SK-N-SH (cell line): ENCODE measurements around the gene MYORG. TPM values are rescaled to one million over a fixed set of nuclear protein-coding genes. Genes with fewer than 3 reads are reported as not detected.

Experiments
- CTCF ChIA-PET: fragments of 300-600, 350-600 bp; formaldehyde crosslinking; extraction: SDS; loops from one replicate; lab custom pipeline; 2021; lab: Yijun Ruan, JAX
- POLR2A ChIA-PET: fragments of 350-600 bp; sonication (Branson Sonifier 250); formaldehyde crosslinking; extraction: SDS; loops from one replicate; lab custom pipeline; 2020; ENCODE audit warnings: antibody characterized with exemption, inconsistent platforms; lab: Yijun Ruan, JAX
- DNase-seq: peaks from one replicate; pipeline ENCODE4 v3.0.0; 2012
- H2AFZ ChIP-seq: fragments of 200-600 bp; sonication (generic); 2 replicates; pipeline ENCODE4 v1.8.1; 2016; ENCODE audit warnings: antibody characterized with exemption, mild to moderate bottlenecking, low read depth
- H3F3A ChIP-seq: fragments of 200-600 bp; sonication (generic); replicated peaks from 2 replicates; pipeline ENCODE3; 2016; ENCODE audit warnings: antibody characterized with exemption, mild to moderate bottlenecking; ENCODE audit not compliant: insufficient read depth
- H3K27ac ChIP-seq, 2 experiments: fragments of 200-500 bp in 1 of 2; fragments of 200-600 bp in 1 of 2; sonication (Bioruptor generic) in 1 of 2; sonication (generic), shearing (Covaris generic) in 1 of 2; 2 replicates each; pipeline versions ENCODE4 v1.5.1 to v1.6.1; 2014 to 2016; ENCODE audit warnings: low read depth in 2 of 2, inconsistent platforms in 1 of 2, low read length in 1 of 2, mild to moderate bottlenecking in 1 of 2, mixed read lengths in 1 of 2
- H3K27me3 ChIP-seq: fragments of 200-600 bp; sonication (generic), shearing (Covaris generic); 2 replicates; pipeline ENCODE4 v1.6.1; 2016; ENCODE audit warnings: mixed run types; ENCODE audit not compliant: insufficient read depth
- H3K36me3 ChIP-seq, 2 experiments: fragments of 200-500 bp in 1 of 2; fragments of 200-600 bp in 1 of 2; sonication (Bioruptor generic) in 1 of 2; sonication (generic) in 1 of 2; replicated peaks in 1 of 2; 2 replicates each; pipeline versions ENCODE3 to v1.5.1; 2014 to 2016; ENCODE audit warnings: low read length in 1 of 2, mild to moderate bottlenecking in 1 of 2; ENCODE audit not compliant: insufficient read depth in 2 of 2, control insufficient read depth in 1 of 2
- H3K4me1 ChIP-seq, 2 experiments: fragments of 200-500 bp in 1 of 2; fragments of 200-600 bp in 1 of 2; sonication (Bioruptor generic) in 1 of 2; sonication (generic), shearing (Covaris generic) in 1 of 2; 2 replicates each; pipeline versions ENCODE4 v1.5.1 to v1.6.1; 2014 to 2016; ENCODE audit warnings: low read depth in 1 of 2, low read length in 1 of 2, mixed run types in 1 of 2; ENCODE audit not compliant: insufficient read depth in 2 of 2, control insufficient read depth in 1 of 2
- H3K4me2 ChIP-seq: fragments of 200-600 bp; sonication (generic), shearing (Covaris generic); 2 replicates; pipeline ENCODE4 v1.6.1; 2017; ENCODE audit warnings: mixed run types
- H3K4me3 ChIP-seq, 2 experiments: fragments of 200-500 bp in 1 of 2; fragments of 200-600 bp in 1 of 2; sonication (Bioruptor generic) in 1 of 2; sonication (generic), shearing (Covaris generic) in 1 of 2; 2 replicates each; pipeline versions ENCODE4 v1.5.1 to v1.8.1; 2014 to 2016; ENCODE audit warnings: low read depth in 2 of 2, inconsistent platforms in 1 of 2, low read length in 1 of 2, mild to moderate bottlenecking in 1 of 2, mixed read lengths in 1 of 2, moderate library complexity in 1 of 2
- H3K79me2 ChIP-seq: fragments of 200-600 bp; sonication (generic); 2 replicates; pipeline ENCODE4 v1.8.1; 2017; ENCODE audit warnings: mild to moderate bottlenecking; ENCODE audit not compliant: insufficient read depth
- H3K9ac ChIP-seq: fragments of 200-600 bp; sonication (generic); 2 replicates; pipeline ENCODE4 v1.6.1; 2017; ENCODE audit warnings: mixed run types
- H3K9me2 ChIP-seq: fragments of 200-600 bp; sonication (generic); 2 replicates; pipeline ENCODE4 v1.6.1; 2017; ENCODE audit warnings: mixed run types
- H3K9me3 ChIP-seq: fragments of 200-600 bp; sonication (generic); 2 replicates; pipeline ENCODE4 v1.6.1; 2017; ENCODE audit warnings: mixed run types, mild to moderate bottlenecking, moderate library complexity
- H4K20me1 ChIP-seq: fragments of 200-600 bp; sonication (generic); 2 replicates; pipeline ENCODE4 v1.6.1; 2017; ENCODE audit warnings: mild to moderate bottlenecking, mixed run types; ENCODE audit not compliant: insufficient read depth
- EP300 ChIP-seq, 2 experiments: IDR thresholded peaks; 2 replicates each; pipeline versions ENCODE4 v1.4.0 to v1.6.1; 2012; ENCODE audit warnings: borderline replicate concordance in 1 of 2, low read depth in 1 of 2, low read length in 1 of 2
- EZH2phosphoT487 ChIP-seq: fragments of 200-600 bp; sonication (generic); IDR thresholded peaks from 2 replicates; pipeline ENCODE4 v1.6.1; 2017; ENCODE audit warnings: low read depth, mixed run types, mild to moderate bottlenecking, antibody characterized with exemption, moderate library complexity, borderline replicate concordance
- FOXM1 ChIP-seq: IDR thresholded peaks from 2 replicates; pipeline ENCODE4 v1.4.0; 2012; ENCODE audit warnings: low read depth, mild to moderate bottlenecking
- JUND ChIP-seq: IDR thresholded peaks from 2 replicates; pipeline ENCODE4 v1.4.0; 2012
- NRF1 ChIP-seq: IDR thresholded peaks from 2 replicates; pipeline ENCODE4 v1.6.1; 2012; ENCODE audit warnings: low read depth, mild to moderate bottlenecking, low read length
- RFX5 ChIP-seq: IDR thresholded peaks from 2 replicates; pipeline ENCODE4 v1.6.1; 2012; ENCODE audit warnings: mild to moderate bottlenecking, improper control_type of control experiment, low read length
- SIN3A ChIP-seq: IDR thresholded peaks from 2 replicates; pipeline ENCODE4 v1.6.1; 2012; ENCODE audit warnings: low read depth, mild to moderate bottlenecking, low read length, moderate library complexity, borderline replicate concordance
- SMC3 ChIP-seq: IDR thresholded peaks from 2 replicates; pipeline ENCODE4 v1.6.1; 2012; ENCODE audit warnings: low read depth, low read length, improper control_type of control experiment
- TAF1 ChIP-seq: IDR thresholded peaks from 2 replicates; pipeline ENCODE4 v1.6.1; 2012; ENCODE audit warnings: low read depth, mild to moderate bottlenecking, low read length, moderate library complexity, borderline replicate concordance
- TEAD4 ChIP-seq: IDR thresholded peaks from 2 replicates; pipeline ENCODE4 v1.4.0; 2012; ENCODE audit warnings: mild to moderate bottlenecking, borderline replicate concordance; ENCODE audit not compliant: insufficient read depth
- WGBS: methylation state at CpG from one replicate; pipeline ENCODE4 v1.1.6; 2017; ENCODE audit warnings: low lambda C conversion rate; 5-methylcytosine and 5-hydroxymethylcytosine counted together
- polyA plus RNA-seq, 3 experiments: library from polyadenylated mRNA; depleted of rRNA; stranded (reverse); fragments of >200 nt; gene quantifications; 2 replicates each; pipeline ENCODE4 v1.2.3, GENCODE V29; 2012
- TF ChIP-seq, protein P1 (sequence below): fragments of 200-600 bp; sonication (generic); IDR thresholded peaks from 2 replicates; pipeline ENCODE4 v1.6.1; 2017; ENCODE audit warnings: antibody characterized with exemption, mild to moderate bottlenecking, moderate library complexity
- TF ChIP-seq, protein P2 (sequence below): IDR thresholded peaks from 2 replicates; pipeline ENCODE4 v1.4.0; 2012; ENCODE audit warnings: low read depth, borderline replicate concordance
- TF ChIP-seq, protein P3 (sequence below): IDR thresholded peaks from 2 replicates; pipeline ENCODE4 v1.4.0; 2012; ENCODE audit warnings: low read depth
- TF ChIP-seq, protein P4 (sequence below): IDR thresholded peaks from 2 replicates; pipeline ENCODE4 v1.6.1; 2012; ENCODE audit warnings: mild to moderate bottlenecking, low read depth, low read length, moderate library complexity
- TF ChIP-seq, protein P5 (sequence below): fragments of 150-350 bp; IDR thresholded peaks from 2 replicates; pipeline ENCODE4 v1.6.1; 2016; ENCODE audit warnings: mild to moderate bottlenecking, low read depth, low read length

MYORG gene
- polyA plus RNA-seq, 1 of the 3 experiments (the other 2 are of a cell fraction) = 1.1 TPM

DNA sequence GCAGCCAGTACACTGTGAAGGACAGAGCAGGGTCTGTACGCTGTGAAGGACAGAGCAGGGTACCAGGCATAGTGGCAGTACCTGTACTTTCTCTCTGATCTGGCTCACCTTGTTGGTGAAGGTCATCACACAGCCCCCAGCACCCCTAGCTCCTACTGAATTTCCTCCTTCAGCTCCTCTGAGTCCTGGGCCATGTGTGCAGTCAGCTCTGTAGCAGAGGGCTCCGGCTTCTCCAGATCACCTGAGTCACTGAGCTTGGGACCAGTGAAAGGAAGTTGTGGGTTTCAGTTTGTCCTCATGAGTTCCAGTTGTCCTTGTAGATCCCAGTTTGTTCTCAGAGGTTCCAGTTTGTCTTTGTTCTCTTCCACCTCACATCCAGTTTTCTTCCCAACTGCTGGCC, 41.8 kb downstream of the MYORG start:
- ChIA-PET POLR2A (no interaction called here), CTCF (interaction anchor here (0.8 to 6.7 kb wide), 9 partner anchors 10 to 299 kb away, joined by 3 to 149 read pairs (median 12); partner anchors contain the start of gene MYORG)
- DNase-seq = no peak
- Histone ChIP-seq H3K9me3 (no peaks in the 10 kb centered on the region), H3K27ac (no peak overlapping the region), H3F3A (peaks cover 6% of the 10 kb centered on the region), H3K36me3 (peaks cover 15% of the 10 kb centered on the region in 2 experiments), H4K20me1 (no peaks in the 10 kb centered on the region; the same call in 1 of the 2 replicates), H3K4me3 (no peak overlapping the region)
- TF ChIP-seq, protein P1, sequence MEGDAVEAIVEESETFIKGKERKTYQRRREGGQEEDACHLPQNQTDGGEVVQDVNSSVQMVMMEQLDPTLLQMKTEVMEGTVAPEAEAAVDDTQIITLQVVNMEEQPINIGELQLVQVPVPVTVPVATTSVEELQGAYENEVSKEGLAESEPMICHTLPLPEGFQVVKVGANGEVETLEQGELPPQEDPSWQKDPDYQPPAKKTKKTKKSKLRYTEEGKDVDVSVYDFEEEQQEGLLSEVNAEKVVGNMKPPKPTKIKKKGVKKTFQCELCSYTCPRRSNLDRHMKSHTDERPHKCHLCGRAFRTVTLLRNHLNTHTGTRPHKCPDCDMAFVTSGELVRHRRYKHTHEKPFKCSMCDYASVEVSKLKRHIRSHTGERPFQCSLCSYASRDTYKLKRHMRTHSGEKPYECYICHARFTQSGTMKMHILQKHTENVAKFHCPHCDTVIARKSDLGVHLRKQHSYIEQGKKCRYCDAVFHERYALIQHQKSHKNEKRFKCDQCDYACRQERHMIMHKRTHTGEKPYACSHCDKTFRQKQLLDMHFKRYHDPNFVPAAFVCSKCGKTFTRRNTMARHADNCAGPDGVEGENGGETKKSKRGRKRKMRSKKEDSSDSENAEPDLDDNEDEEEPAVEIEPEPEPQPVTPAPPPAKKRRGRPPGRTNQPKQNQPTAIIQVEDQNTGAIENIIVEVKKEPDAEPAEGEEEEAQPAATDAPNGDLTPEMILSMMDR = no peak
- TF ChIP-seq RFX5 = no peak
- TF ChIP-seq FOXM1 = no peak
- TF ChIP-seq JUND = no peak
- TF ChIP-seq, protein P2, sequence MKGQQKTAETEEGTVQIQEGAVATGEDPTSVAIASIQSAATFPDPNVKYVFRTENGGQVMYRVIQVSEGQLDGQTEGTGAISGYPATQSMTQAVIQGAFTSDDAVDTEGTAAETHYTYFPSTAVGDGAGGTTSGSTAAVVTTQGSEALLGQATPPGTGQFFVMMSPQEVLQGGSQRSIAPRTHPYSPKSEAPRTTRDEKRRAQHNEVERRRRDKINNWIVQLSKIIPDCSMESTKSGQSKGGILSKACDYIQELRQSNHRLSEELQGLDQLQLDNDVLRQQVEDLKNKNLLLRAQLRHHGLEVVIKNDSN = no peak
- no peak for TF ChIP-seq SIN3A
- TF ChIP-seq, protein P3, sequence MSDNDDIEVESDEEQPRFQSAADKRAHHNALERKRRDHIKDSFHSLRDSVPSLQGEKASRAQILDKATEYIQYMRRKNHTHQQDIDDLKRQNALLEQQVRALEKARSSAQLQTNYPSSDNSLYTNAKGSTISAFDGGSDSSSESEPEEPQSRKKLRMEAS = no peak
- no peak for TF ChIP-seq TAF1
- TF ChIP-seq SMC3 = no peak
- no peak for TF ChIP-seq EP300 (IDR thresholded peaks at IDR 0.05; ENCODE audit: borderline replicate concordance in 1 of 2, low read depth in 1 of 2, low read length in 1 of 2)
- TF ChIP-seq, protein P4, sequence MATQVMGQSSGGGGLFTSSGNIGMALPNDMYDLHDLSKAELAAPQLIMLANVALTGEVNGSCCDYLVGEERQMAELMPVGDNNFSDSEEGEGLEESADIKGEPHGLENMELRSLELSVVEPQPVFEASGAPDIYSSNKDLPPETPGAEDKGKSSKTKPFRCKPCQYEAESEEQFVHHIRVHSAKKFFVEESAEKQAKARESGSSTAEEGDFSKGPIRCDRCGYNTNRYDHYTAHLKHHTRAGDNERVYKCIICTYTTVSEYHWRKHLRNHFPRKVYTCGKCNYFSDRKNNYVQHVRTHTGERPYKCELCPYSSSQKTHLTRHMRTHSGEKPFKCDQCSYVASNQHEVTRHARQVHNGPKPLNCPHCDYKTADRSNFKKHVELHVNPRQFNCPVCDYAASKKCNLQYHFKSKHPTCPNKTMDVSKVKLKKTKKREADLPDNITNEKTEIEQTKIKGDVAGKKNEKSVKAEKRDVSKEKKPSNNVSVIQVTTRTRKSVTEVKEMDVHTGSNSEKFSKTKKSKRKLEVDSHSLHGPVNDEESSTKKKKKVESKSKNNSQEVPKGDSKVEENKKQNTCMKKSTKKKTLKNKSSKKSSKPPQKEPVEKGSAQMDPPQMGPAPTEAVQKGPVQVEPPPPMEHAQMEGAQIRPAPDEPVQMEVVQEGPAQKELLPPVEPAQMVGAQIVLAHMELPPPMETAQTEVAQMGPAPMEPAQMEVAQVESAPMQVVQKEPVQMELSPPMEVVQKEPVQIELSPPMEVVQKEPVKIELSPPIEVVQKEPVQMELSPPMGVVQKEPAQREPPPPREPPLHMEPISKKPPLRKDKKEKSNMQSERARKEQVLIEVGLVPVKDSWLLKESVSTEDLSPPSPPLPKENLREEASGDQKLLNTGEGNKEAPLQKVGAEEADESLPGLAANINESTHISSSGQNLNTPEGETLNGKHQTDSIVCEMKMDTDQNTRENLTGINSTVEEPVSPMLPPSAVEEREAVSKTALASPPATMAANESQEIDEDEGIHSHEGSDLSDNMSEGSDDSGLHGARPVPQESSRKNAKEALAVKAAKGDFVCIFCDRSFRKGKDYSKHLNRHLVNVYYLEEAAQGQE = no peak
- TF ChIP-seq, protein P5, sequence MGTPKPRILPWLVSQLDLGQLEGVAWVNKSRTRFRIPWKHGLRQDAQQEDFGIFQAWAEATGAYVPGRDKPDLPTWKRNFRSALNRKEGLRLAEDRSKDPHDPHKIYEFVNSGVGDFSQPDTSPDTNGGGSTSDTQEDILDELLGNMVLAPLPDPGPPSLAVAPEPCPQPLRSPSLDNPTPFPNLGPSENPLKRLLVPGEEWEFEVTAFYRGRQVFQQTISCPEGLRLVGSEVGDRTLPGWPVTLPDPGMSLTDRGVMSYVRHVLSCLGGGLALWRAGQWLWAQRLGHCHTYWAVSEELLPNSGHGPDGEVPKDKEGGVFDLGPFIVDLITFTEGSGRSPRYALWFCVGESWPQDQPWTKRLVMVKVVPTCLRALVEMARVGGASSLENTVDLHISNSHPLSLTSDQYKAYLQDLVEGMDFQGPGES = no peak
- no peak for TF ChIP-seq TEAD4
- TF ChIP-seq NRF1 = no peak
- TF ChIP-seq EZH2phosphoT487 = no peak
- TF ChIP-seq, all 33 proteins: peak for 0
- Histone ChIP-seq H3K27me3 (no peaks in the 10 kb centered on the region), H2AFZ (no peak overlapping the region), H3K4me1 (peaks cover 0 to 4% of the 10 kb centered on the region in 2 experiments; a peak in 1 of 4 replicates), H3K4me2 (no peak overlapping the region), H3K9ac (no peak overlapping the region), H3K79me2 (peaks cover 43% of the 10 kb centered on the region; the same call in 1 of the 2 replicates), H3K9me2 (no peaks in the 10 kb centered on the region)
- WGBS = 95% methylated on average over 2 of the region's 2 CpGs
